Hepatocyte (in vitro differentiated cells): Measurements from ENCODE around the gene NLRP5. TPM values are rescaled to one million over a fixed set of nuclear protein-coding genes. Genes with fewer than 3 reads are reported as not detected.

Source experiments
- DNase-seq: peaks from one replicate; pipeline ENCODE4 v3.0.0-alpha.2; 2016; ENCODE audit warnings: low spot score
- H2AFZ ChIP-seq: fragments of 200-600 bp; sonication (generic); 2 replicates; pipeline ENCODE4 v1.6.0; 2016; ENCODE audit warnings: antibody characterized with exemption, mild to moderate bottlenecking
- H3K27ac ChIP-seq: fragments of 200-600 bp; sonication (generic); 2 replicates; pipeline ENCODE4 v1.5.1; 2016; ENCODE audit warnings: mild to moderate bottlenecking
- H3K27me3 ChIP-seq: fragments of 200-600 bp; sonication (generic); 2 replicates; pipeline ENCODE4 v1.6.1; 2016
- H3K36me3 ChIP-seq: fragments of 200-600 bp; sonication (generic); replicated peaks from 2 replicates; pipeline ENCODE4 v1.5.1; 2016; ENCODE audit warnings: low read depth; ENCODE audit not compliant: insufficient read depth
- H3K4me1 ChIP-seq: fragments of 200-600 bp; sonication (generic); 2 replicates; pipeline ENCODE4 v1.5.1; 2016; ENCODE audit warnings: mild to moderate bottlenecking, moderate library complexity; ENCODE audit not compliant: insufficient read depth
- H3K4me2 ChIP-seq: fragments of 200-600 bp; sonication (generic); 2 replicates; pipeline ENCODE4 v1.6.0; 2016
- H3K4me3 ChIP-seq: fragments of 200-600 bp; sonication (generic); 2 replicates; pipeline ENCODE4 v1.5.1; 2016; ENCODE audit warnings: mild to moderate bottlenecking
- H3K79me2 ChIP-seq: fragments of 200-600 bp; sonication (generic); 2 replicates; pipeline ENCODE4 v1.6.0; 2017; ENCODE audit warnings: mild to moderate bottlenecking
- H3K9me2 ChIP-seq: fragments of 200-600 bp; sonication (generic); replicated peaks from 2 replicates; pipeline ENCODE4 v1.6.0; 2017; ENCODE audit warnings: mild to moderate bottlenecking; ENCODE audit not compliant: insufficient read depth
- H3K9me3 ChIP-seq: fragments of 200-600 bp; sonication (generic); 2 replicates; pipeline ENCODE4 v1.5.1; 2016; ENCODE audit warnings: low read depth, mild to moderate bottlenecking
- H4K20me1 ChIP-seq: fragments of 200-600 bp; sonication (generic); 2 replicates; pipeline ENCODE4 v1.6.0; 2016; ENCODE audit warnings: mild to moderate bottlenecking; ENCODE audit not compliant: insufficient read depth, poor library complexity, severe bottlenecking
- EZH2 ChIP-seq: fragments of 200-600 bp; sonication (generic); IDR thresholded peaks from 2 replicates; pipeline ENCODE4 v1.6.1; 2016; ENCODE audit warnings: antibody characterized with exemption, mild to moderate bottlenecking, borderline replicate concordance
- EZH2phosphoT487 ChIP-seq: fragments of 200-600 bp; sonication (generic); IDR thresholded peaks from one replicate; pipeline ENCODE4 v1.6.1; 2018; ENCODE audit warnings: antibody characterized with exemption, mild to moderate bottlenecking, low read depth, moderate library complexity; ENCODE audit not compliant: unreplicated experiment, severe bottlenecking
- WGBS: methylation state at CpG from one replicate; pipeline ENCODE4 v1.1.6; 2016; ENCODE audit warnings: low lambda C conversion rate; ENCODE audit errors: missing lambda C conversion rate; 5-methylcytosine and 5-hydroxymethylcytosine counted together
- polyA plus RNA-seq: library from polyadenylated mRNA; unstranded; fragments of >200 nt; fragmentation: Nextera tagmentation; extraction: Ambion mirVana; gene quantifications from 2 replicates; pipeline ENCODE4 v1.2.1, GENCODE V29; 2016
- total RNA-seq: library from RNA; depleted of rRNA; stranded (reverse); fragments of >200 nt; gene quantifications from 2 replicates; pipeline ENCODE4 v1.2.3, GENCODE V29; 2014
- TF ChIP-seq, protein P1 (sequence below): fragments of 200-600 bp; sonication (generic); IDR thresholded peaks from 2 replicates; pipeline ENCODE4 v1.5.1; 2016; ENCODE audit warnings: antibody characterized with exemption, mild to moderate bottlenecking; ENCODE audit not compliant: poor library complexity

The NLRP5 gene
- total and polyA plus RNA-seq, 2 experiments from 2014 or later = not detected

DNA sequence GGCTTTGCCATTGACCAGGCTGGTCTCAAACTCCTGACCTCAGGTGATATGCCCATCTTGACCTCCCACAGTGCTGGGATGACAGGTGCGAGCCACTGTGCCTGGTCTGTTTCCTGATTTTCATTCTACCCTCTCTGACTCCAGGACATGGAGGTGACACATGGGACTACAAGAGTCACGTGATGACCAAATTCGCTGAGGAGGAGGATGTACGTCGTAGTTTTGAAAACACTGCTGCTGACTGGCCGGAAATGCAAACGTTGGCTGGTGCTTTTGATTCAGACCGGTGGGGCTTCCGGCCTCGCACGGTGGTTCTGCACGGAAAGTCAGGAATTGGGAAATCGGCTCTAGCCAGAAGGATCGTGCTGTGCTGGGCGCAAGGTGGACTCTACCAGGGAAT is 40.2 kb downstream of the NLRP5 start:
- H3K27ac ChIP-seq = no peak overlapping the region
- no peak for DNase-seq
- no peak overlapping the region for H3K4me2 ChIP-seq
- H3K4me3 ChIP-seq = no peak overlapping the region
- H3K4me1 ChIP-seq = no peaks in the 10 kb centered on the region
- no peak overlapping the region for H2AFZ ChIP-seq
- no peaks in the 10 kb centered on the region for H3K79me2 ChIP-seq
- H3K36me3 ChIP-seq = no peaks in the 10 kb centered on the region
- TF ChIP-seq EZH2 (no peak), EZH2phosphoT487 (no peak)
- TF ChIP-seq, protein P1, sequence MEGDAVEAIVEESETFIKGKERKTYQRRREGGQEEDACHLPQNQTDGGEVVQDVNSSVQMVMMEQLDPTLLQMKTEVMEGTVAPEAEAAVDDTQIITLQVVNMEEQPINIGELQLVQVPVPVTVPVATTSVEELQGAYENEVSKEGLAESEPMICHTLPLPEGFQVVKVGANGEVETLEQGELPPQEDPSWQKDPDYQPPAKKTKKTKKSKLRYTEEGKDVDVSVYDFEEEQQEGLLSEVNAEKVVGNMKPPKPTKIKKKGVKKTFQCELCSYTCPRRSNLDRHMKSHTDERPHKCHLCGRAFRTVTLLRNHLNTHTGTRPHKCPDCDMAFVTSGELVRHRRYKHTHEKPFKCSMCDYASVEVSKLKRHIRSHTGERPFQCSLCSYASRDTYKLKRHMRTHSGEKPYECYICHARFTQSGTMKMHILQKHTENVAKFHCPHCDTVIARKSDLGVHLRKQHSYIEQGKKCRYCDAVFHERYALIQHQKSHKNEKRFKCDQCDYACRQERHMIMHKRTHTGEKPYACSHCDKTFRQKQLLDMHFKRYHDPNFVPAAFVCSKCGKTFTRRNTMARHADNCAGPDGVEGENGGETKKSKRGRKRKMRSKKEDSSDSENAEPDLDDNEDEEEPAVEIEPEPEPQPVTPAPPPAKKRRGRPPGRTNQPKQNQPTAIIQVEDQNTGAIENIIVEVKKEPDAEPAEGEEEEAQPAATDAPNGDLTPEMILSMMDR = no peak
- no peaks in the 10 kb centered on the region for H3K27me3 ChIP-seq
- no peaks in the 10 kb centered on the region for H3K9me2 ChIP-seq
- no peaks in the 10 kb centered on the region for H3K9me3 ChIP-seq
- WGBS = 87% methylated on average over 15 of the region's 15 CpGs
- H4K20me1 ChIP-seq = no peaks in the 10 kb centered on the region

DNA sequence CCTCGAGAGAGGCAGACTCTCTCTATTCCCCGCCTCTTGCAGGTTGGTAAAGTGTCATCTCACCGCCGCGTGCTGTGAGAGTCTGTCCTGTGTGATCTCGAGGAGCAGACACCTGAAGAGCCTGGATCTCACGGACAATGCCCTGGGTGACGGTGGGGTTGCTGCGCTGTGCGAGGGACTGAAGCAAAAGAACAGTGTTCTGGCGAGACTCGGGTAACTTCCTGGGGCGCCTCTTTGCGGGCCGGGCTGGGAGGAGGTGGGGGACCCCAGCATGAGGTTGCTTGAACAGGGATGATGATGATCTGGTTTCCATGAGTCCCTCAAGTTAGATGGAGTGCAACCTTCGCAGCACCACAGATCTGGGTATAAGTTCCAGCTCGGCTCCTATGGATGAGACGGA is 67.0 kb downstream of the NLRP5 start:
- no peaks in the 10 kb centered on the region for H4K20me1 ChIP-seq
- no peaks in the 10 kb centered on the region for H3K4me1 ChIP-seq
- no peaks in the 10 kb centered on the region for H3K79me2 ChIP-seq
- H3K36me3 ChIP-seq = no peaks in the 10 kb centered on the region
- H3K9me2 ChIP-seq = no peaks in the 10 kb centered on the region
- WGBS = 91% methylated on average over 18 of the region's 18 CpGs
- H3K27me3 ChIP-seq = no peaks in the 10 kb centered on the region
- TF ChIP-seq, protein P1 = no peak
- TF ChIP-seq EZH2 = no peak
- TF ChIP-seq EZH2phosphoT487 = no peak
- no peak overlapping the region for H2AFZ ChIP-seq
- H3K27ac ChIP-seq = no peak overlapping the region
- no peak for DNase-seq
- H3K4me3 ChIP-seq = no peak overlapping the region
- H3K4me2 ChIP-seq = no peak overlapping the region
- H3K9me3 ChIP-seq = no peaks in the 10 kb centered on the region

DNA sequence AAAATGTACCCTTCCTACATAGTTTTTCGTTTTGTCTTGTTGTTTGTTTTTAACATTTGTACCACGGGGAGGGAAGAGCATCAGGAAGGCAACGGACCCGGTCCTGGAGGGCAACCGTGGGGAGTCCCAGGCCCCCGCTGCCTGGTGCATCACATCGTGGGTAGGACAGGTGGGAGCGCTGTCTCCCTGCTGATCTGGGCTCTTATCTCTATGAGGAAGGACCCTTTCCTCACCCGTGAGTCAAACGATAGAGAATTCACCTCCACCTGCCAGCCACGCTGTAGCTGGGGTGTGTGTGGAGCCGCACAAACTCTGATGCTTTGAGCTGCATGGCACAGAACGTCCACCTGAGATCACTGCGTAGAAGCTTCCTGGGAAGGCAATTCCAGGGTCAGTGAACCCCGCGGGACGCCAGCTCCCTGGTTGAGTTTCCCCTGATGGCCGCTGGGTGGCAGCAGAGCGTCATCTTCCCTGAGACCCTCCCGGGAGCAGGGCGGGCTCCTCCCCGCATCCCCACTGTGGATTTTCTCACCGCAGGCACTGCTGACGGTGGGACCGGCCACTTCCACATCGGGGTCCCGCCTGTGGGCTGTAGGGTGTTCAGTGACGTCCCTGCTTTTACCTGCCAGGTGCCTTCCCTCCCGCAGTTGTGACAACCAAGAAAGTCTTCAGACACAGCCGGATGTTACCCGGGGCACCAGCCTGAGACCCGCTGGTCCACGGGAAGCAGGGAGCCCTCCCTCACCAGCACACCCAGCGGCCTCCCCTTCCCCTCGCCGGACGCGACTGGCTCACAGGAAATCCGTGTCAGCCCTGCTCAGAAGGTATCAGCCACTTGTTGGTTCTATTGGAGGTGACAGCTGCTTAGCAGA is 79.8 kb downstream of the NLRP5 start:
- H3K4me2 ChIP-seq = peak overlapping the region; percentile 73
- no peaks in the 10 kb centered on the region for H3K4me1 ChIP-seq
- no peaks in the 10 kb centered on the region for H3K36me3 ChIP-seq
- H3K27ac ChIP-seq = no peak overlapping the region
- TF ChIP-seq, protein P1 = peak; percentile 89
- TF ChIP-seq EZH2 (no peak), EZH2phosphoT487 (no peak)
- no peaks in the 10 kb centered on the region for H3K27me3 ChIP-seq
- no peaks in the 10 kb centered on the region for H4K20me1 ChIP-seq
- DNase-seq = peak; percentile 84
- H2AFZ ChIP-seq = peak overlapping the region; percentile 59
- no peaks in the 10 kb centered on the region for H3K9me3 ChIP-seq
- H3K9me2 ChIP-seq = no peaks in the 10 kb centered on the region
- 12% methylated on average over 38 of the region's 39 CpGs for WGBS
- no peak overlapping the region for H3K4me3 ChIP-seq
- H3K79me2 ChIP-seq = no peaks in the 10 kb centered on the region
